BE2C (cell line): Measurements from ENCODE around the gene ACTR1B.
A peak's percentile ranks its signal among the peaks of the same experiment; 100 is the strongest.

Source experiments
- DNase-seq: peaks from one replicate; pipeline ENCODE4 v3.0.0-alpha.2; 2020
- H3K27me3 ChIP-seq: fragments of 250-450 bp; sonication (Bioruptor Pico); 2 replicates; pipeline ENCODE4 v1.5.1; 2020; ENCODE audit warnings: mild to moderate bottlenecking
- H3K36me3 ChIP-seq: fragments of 250-450 bp; sonication (Bioruptor Pico); 2 replicates; pipeline ENCODE4 v1.5.1; 2020; ENCODE audit warnings: mild to moderate bottlenecking
- H3K4me1 ChIP-seq: fragments of 250-450 bp; sonication (Bioruptor Pico); 2 replicates; pipeline ENCODE4 v1.5.1; 2020
- H3K4me3 ChIP-seq: 2 replicates; pipeline ENCODE4 v1.5.1; 2011; ENCODE audit warnings: low read depth, low read length
- H3K9me3 ChIP-seq: fragments of 250-450 bp; sonication (Bioruptor Pico); 2 replicates; pipeline ENCODE4 v1.5.1; 2020
- TF ChIP-seq, protein P1 (sequence below): IDR thresholded peaks from 2 replicates; pipeline ENCODE4 v1.5.1; 2012; ENCODE audit warnings: mild to moderate bottlenecking, low read depth, low read length

Gene ACTR1B

DNA sequence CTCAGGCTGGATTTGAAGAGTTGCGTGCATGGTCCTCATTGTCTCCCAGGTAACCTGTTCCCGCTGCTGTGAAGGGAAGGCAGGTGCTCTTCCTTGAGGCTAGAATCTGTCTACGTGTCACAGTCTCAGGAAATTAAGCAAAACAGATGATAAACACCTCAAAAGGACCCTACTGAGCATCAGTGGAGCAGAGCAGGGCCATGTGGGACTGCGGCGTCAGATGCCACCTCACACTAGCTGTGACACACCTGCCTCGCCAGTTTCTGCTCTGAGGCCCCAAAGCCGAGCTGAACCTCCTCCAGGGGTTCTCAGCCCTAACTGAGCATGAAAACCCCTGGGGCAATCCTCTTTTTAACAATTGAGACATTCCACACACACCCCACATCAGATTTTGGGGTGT is 7.7 kb upstream of the ACTR1B start:
- Histone ChIP-seq H3K9me3 (no peaks in the 10 kb centered on the region), H3K4me3 (no peak overlapping the region), H3K4me1 (no peaks in the 10 kb centered on the region), H3K36me3 (no peaks in the 10 kb centered on the region), H3K27me3 (no peaks in the 10 kb centered on the region)
- TF ChIP-seq, protein P1, sequence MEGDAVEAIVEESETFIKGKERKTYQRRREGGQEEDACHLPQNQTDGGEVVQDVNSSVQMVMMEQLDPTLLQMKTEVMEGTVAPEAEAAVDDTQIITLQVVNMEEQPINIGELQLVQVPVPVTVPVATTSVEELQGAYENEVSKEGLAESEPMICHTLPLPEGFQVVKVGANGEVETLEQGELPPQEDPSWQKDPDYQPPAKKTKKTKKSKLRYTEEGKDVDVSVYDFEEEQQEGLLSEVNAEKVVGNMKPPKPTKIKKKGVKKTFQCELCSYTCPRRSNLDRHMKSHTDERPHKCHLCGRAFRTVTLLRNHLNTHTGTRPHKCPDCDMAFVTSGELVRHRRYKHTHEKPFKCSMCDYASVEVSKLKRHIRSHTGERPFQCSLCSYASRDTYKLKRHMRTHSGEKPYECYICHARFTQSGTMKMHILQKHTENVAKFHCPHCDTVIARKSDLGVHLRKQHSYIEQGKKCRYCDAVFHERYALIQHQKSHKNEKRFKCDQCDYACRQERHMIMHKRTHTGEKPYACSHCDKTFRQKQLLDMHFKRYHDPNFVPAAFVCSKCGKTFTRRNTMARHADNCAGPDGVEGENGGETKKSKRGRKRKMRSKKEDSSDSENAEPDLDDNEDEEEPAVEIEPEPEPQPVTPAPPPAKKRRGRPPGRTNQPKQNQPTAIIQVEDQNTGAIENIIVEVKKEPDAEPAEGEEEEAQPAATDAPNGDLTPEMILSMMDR, result no peak
- no peak for DNase-seq

DNA sequence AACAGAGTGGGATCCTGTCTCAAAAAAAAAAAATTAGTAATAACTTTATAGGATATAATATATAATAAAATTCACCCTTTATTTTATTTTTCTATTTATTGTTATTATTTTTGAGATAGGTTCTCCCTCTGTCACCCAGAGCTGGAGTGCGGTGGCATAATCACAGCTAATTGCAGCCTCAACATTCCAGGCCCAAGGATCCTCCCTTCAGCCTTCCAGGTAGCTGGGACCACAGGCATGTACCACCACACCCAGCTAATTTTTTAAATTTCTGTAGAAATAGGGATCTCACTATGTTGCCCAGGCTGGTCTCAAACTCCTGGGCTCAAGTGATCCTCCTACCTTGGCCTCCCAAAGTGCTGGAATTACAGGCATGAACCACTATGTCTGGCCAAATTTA is 6.6 kb upstream of the ACTR1B start:
- Histone ChIP-seq H3K27me3 (no peaks in the 10 kb centered on the region), H3K4me1 (no peaks in the 10 kb centered on the region), H3K9me3 (no peaks in the 10 kb centered on the region), H3K36me3 (no peaks in the 10 kb centered on the region), H3K4me3 (no peak overlapping the region)
- DNase-seq, result no peak
- TF ChIP-seq, protein P1, result no peak

DNA sequence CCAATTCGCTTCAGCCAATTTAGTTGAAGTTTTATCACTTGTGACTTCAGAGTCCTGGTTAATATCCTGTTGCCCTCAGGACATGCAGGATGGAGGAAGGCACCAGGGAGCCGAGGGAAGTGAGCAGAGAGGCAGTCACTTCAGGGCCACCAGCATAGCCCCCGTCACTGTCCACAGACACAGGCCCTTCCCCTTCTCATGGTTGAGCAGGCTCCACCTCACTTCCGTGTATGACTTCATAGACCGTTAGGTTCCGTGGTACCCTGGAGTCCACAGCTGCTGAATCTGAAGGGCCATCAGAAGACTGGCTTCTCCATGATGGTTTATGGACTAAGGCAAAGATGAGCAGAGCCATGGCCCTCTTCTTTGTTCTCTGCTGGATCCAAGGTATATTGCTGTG is 5.6 kb upstream of the ACTR1B start, which contains the start of gene C2orf92:
C2orf92 (plus strand) TSS at position 266 of the 400 bp plus-strand sequence; CDS start at position 342, 76 bp downstream.
- Histone ChIP-seq H3K36me3 (no peaks in the 10 kb centered on the region), H3K9me3 (no peaks in the 10 kb centered on the region), H3K4me1 (no peaks in the 10 kb centered on the region), H3K27me3 (no peaks in the 10 kb centered on the region), H3K4me3 (no peak within 1 kb of the TSS)
- no peak for DNase-seq
- TF ChIP-seq, protein P1, result no peak

DNA sequence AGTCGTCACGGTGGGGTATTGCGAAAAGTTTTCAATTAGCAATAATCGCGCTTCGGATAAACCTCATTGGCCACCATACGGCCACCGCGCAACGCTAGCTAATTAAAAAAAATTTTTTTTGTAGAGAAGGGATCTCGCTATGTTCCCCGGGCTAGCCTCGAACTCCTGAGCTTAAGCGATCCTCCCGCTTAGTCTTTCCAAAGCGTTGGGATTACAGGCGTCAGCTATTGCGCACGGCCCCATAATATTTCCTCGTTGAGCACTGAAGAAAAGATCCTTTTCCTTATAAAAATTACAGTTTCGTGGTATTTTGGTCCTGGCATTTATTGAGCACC is 759 bp upstream of the ACTR1B start:
- no peaks in the 10 kb centered on the region for H3K9me3 ChIP-seq
- DNase-seq, result no peak
- H3K4me3 ChIP-seq, result peak overlapping the region; percentile 70
- H3K27me3 ChIP-seq, result no peaks in the 10 kb centered on the region
- TF ChIP-seq, protein P1, result no peak
- H3K36me3 ChIP-seq, result no peaks in the 10 kb centered on the region
- H3K4me1 ChIP-seq, result no peaks in the 10 kb centered on the region

DNA sequence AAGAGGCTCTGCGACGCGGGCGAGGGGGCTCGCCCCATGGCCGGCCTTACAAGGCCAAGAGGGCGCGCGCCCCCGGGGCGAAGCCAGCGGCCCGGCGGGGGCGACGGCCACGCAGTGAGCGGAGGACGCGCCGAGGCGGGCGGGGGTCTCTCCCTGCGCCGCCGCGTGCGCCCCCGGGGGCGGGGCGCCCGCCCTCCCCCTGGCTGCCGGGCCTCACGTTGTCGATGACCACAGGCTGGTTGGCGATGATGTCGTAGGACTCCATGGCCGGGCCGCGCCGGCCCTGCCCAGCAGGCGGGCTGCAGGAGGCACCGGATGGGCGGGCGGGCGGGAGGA is 250 bp downstream of the ACTR1B start:
- no peaks in the 10 kb centered on the region for H3K9me3 ChIP-seq
- H3K4me1 ChIP-seq, result no peaks in the 10 kb centered on the region
- no peak for DNase-seq
- TF ChIP-seq, protein P1, result no peak
- peak overlapping the region; percentile 73 for H3K4me3 ChIP-seq
- no peaks in the 10 kb centered on the region for H3K36me3 ChIP-seq
- H3K27me3 ChIP-seq, result no peaks in the 10 kb centered on the region

DNA sequence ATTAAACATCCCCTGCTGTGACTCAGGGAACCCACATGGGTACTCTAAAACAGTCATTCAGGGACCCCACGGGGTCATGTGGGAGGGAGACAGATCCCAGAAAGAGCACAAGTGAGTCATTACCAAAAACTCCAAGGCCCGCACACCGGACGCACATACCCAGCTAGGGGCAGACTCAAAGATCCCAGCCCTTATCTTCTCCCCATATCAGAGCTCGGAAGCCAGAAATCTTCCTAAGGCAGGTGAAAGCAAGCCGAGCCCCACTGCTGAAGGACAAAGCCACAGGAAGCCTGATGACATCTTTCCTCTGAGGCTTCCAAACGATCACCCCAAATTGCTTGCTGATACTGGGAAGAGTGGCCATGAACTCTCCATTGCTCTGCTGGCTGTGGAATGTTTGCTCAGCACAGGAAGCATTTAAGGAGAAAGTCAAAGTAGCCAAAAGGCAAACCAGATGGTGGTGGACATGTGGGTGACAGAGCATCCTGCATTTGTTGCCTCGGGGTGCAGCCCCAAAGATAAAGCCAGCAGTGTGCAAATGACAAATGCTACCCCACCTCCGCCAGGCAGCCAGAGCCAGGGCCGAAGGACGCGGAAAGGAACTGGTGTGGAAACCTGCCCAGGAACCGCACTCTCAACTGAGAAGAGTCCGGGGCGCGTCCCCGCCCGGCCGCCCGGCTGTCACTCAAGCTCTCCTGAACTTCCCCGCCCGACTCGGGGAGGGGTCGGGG is 784 bp downstream of the ACTR1B start:
- H3K36me3 ChIP-seq, result no peaks in the 10 kb centered on the region
- H3K4me3 ChIP-seq, result peak overlapping the region; percentile 73
- TF ChIP-seq, protein P1, result no peak
- H3K27me3 ChIP-seq, result no peaks in the 10 kb centered on the region
- peak; percentile 61 for DNase-seq
- H3K9me3 ChIP-seq, result no peaks in the 10 kb centered on the region
- no peaks in the 10 kb centered on the region for H3K4me1 ChIP-seq
